ENCODE measurements around the gene RTEL1.

DNA sequence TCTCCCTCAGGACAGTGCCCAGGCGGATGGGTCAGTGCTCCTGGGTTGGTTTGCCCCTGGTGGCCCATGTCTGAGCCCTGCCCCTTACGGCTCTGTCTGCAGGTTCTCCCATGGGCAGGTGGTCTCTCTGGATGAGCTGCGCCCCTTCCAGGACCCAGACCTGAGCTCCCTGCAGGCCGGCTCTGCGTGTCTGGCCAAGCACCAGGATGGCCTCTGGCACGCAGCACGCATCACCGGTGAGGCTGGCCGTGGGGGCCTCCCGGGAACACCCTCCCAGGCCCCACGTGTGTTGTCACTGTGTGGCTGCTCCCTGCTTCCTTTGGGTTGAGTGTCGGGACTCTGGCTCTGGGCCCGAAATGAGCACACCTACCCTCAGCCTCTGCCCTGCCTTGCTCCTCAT, 75.0 kb downstream of the RTEL1 start:
- no peak for TF ChIP-seq CTCF (IDR thresholded peaks at IDR 0.05; ENCODE audit: low read depth, low read length, poor library complexity, severe bottlenecking)
- TF ChIP-seq EZH2phosphoT487 (IDR thresholded peaks at IDR 0.05; ENCODE audit: borderline replicate concordance, low read length) = no peak

All from DOHH2 (cell line).